PC-3 (cell line): ENCODE measurements around the gene NKX6-2. TPM values are rescaled to one million over a fixed set of nuclear protein-coding genes. Genes with fewer than 3 reads are reported as not detected.

Experiments
- ATAC-seq: fragments of 200-7000 bp; cut with Tn5 transposase; 2 replicates; pipeline ENCODE4 v1.9.1; 2020; ENCODE audit warnings: mild to moderate bottlenecking, moderate library complexity
- BruUV-seq: library from RNA; stranded (reverse); fragments of 400-500 nt; replicated peaks from 2 replicates; lab custom pipeline; 2021; lab: Mats Ljungman, UMichigan
- CTCF ChIA-PET: fragments of 300-600 bp; sonication (Branson Sonifier 250); formaldehyde crosslinking; loops from one replicate; lab custom pipeline; 2022; ENCODE audit warnings: antibody characterized with exemption; lab: Charles Lee
- POLR2A ChIA-PET: fragments of 300-600 bp; sonication (Branson Sonifier 250); formaldehyde crosslinking; loops from one replicate; lab custom pipeline; 2022; ENCODE audit warnings: antibody characterized with exemption; ENCODE audit not compliant: unreplicated experiment; lab: Charles Lee
- DNase-seq: peaks from one replicate; pipeline ENCODE4 v3.0.0-alpha.2; 2015
- H2AFZ ChIP-seq: fragments of 300-600 bp; sonication (generic); 2 replicates; pipeline ENCODE4 v1.6.0; 2016; ENCODE audit warnings: antibody characterized with exemption, low read length
- H3F3A ChIP-seq: fragments of 300-600 bp; sonication (generic); one replicate; pipeline ENCODE4 v1.6.0; 2017; ENCODE audit warnings: antibody characterized with exemption, low read length, control low read depth, mild to moderate bottlenecking; ENCODE audit not compliant: unreplicated experiment
- H3K27ac ChIP-seq: fragments of 300-600 bp; sonication (generic); 2 replicates; pipeline ENCODE4 v1.5.1; 2016; ENCODE audit warnings: mild to moderate bottlenecking, low read length
- H3K27me3 ChIP-seq: fragments of 300-600 bp; sonication (generic); 2 replicates; pipeline ENCODE4 v1.6.1; 2016; ENCODE audit warnings: low read length, mixed read lengths
- H3K36me3 ChIP-seq: fragments of 300-600 bp; sonication (generic); 2 replicates; pipeline ENCODE4 v1.6.1; 2016; ENCODE audit warnings: low read depth, mixed run types, low read length, mixed read lengths
- H3K4me1 ChIP-seq: fragments of 300-600 bp; sonication (generic); 2 replicates; pipeline ENCODE4 v1.5.1; 2016; ENCODE audit warnings: low read length; ENCODE audit not compliant: insufficient read depth
- H3K4me2 ChIP-seq: fragments of 300-600 bp; sonication (generic); 2 replicates; pipeline ENCODE4 v1.6.0; 2016; ENCODE audit warnings: low read length
- H3K4me3 ChIP-seq: fragments of 300-600 bp; sonication (generic); 2 replicates; pipeline ENCODE4 v1.5.1; 2016; ENCODE audit warnings: mild to moderate bottlenecking, low read length, mixed read lengths
- H3K79me2 ChIP-seq: fragments of 300-600 bp; sonication (generic); 2 replicates; pipeline ENCODE4 v1.6.1; 2017; ENCODE audit warnings: low read length, mixed read lengths
- H3K9ac ChIP-seq: fragments of 300-600 bp; sonication (generic); 2 replicates; pipeline ENCODE4 v1.6.0; 2016; ENCODE audit warnings: mild to moderate bottlenecking, low read length
- H3K9me2 ChIP-seq: fragments of 300-600 bp; sonication (generic); replicated peaks from 2 replicates; pipeline ENCODE4 v1.6.1; 2016; ENCODE audit warnings: mixed run types, low read length, mixed read lengths
- H3K9me3 ChIP-seq: fragments of 300-600 bp; sonication (generic); 2 replicates; pipeline ENCODE4 v1.6.1; 2016; ENCODE audit warnings: low read length, mixed read lengths
- H4K20me1 ChIP-seq: fragments of 300-600 bp; sonication (generic); 2 replicates; pipeline ENCODE4 v1.6.1; 2016; ENCODE audit warnings: low read length, mixed read lengths
- CTCF ChIP-seq: fragments of 300-600 bp; sonication (generic); conservative IDR thresholded peaks from 2 replicates; pipeline ENCODE4 v1.5.1; 2017; ENCODE audit warnings: antibody characterized with exemption, low read depth, mild to moderate bottlenecking, low read length
- EZH2 ChIP-seq: fragments of 300-600 bp; sonication (generic); IDR thresholded peaks from one replicate; pipeline ENCODE4 v1.6.1; 2017; ENCODE audit warnings: antibody characterized with exemption, mild to moderate bottlenecking, low read length; ENCODE audit not compliant: unreplicated experiment
- EZH2phosphoT487 ChIP-seq: fragments of 300-600 bp; sonication (generic); IDR thresholded peaks from 2 replicates; pipeline ENCODE4 v1.6.1; 2018; ENCODE audit warnings: mild to moderate bottlenecking, antibody characterized with exemption, low read length, borderline replicate concordance
- intact Hi-C: fragments of 100-400 bp; cut with micrococcal nuclease; formaldehyde crosslinking; loops from 2 replicates; pipeline ENCODE4 v1.9.0; 2023
- total RNA-seq: library from RNA; depleted of rRNA; stranded (reverse); fragments of >200 nt; gene quantifications from 2 replicates; pipeline ENCODE4 v1.2.3, GENCODE V29; 2014

Gene NKX6-2
- total RNA-seq, 1 experiment from 2014 or later, result not detected

- Histone ChIP-seq H3K27me3 (peaks cover 50% of the 10 kb centered on the region), H3K4me1 (peaks cover 5% of the 10 kb centered on the region; the same call in 1 of the 2 replicates), H3F3A (no peaks in the 10 kb centered on the region), H3K4me2 (no peak overlapping the region), H3K36me3 (no peaks in the 10 kb centered on the region), H3K9ac (no peak overlapping the region), H4K20me1 (no peaks in the 10 kb centered on the region), H3K9me2 (no peaks in the 10 kb centered on the region), H3K9me3 (no peaks in the 10 kb centered on the region), H3K79me2 (no peaks in the 10 kb centered on the region), H3K4me3 (no peak overlapping the region), H3K27ac (no peak overlapping the region), H2AFZ (no peak overlapping the region)
- CTCF ChIA-PET, result no interaction called here
- DNase-seq (no peak), ATAC-seq (no peak)
- no TSS peak for BruUV-seq
- intact Hi-C loops, result loop anchor here (10.0 kb wide), 1 partner anchor 290 kb away; no protein-coding TSS in a partner anchor
- TF ChIP-seq CTCF (no peak), EZH2phosphoT487 (no peak), EZH2 (no peak)
- POLR2A ChIA-PET, result no interaction called here
Observed at GRCh38 chr10:132834311-132834761, 48.4 kb upstream of the NKX6-2 start.

- no peak for ATAC-seq
Observed at GRCh38 chr10:132833421-132834111, 47.6 kb upstream of the NKX6-2 start.

More at GRCh38 chr10:132833421-132834111, 47.6 kb upstream of the NKX6-2 start:
- Histone ChIP-seq H2AFZ (no peak overlapping the region), H3K9ac (no peak overlapping the region), H3K27me3 (peaks cover 53% of the 10 kb centered on the region), H3K4me3 (no peak overlapping the region), H3K9me3 (no peaks in the 10 kb centered on the region), H3F3A (no peaks in the 10 kb centered on the region), H4K20me1 (no peaks in the 10 kb centered on the region), H3K9me2 (no peaks in the 10 kb centered on the region), H3K4me1 (peaks cover 5% of the 10 kb centered on the region; the same call in 1 of the 2 replicates), H3K36me3 (no peaks in the 10 kb centered on the region), H3K79me2 (no peaks in the 10 kb centered on the region), H3K27ac (no peak overlapping the region), H3K4me2 (no peak overlapping the region)
- CTCF ChIA-PET, result no interaction called here
- BruUV-seq, result no TSS peak
- TF ChIP-seq EZH2phosphoT487 (no peak), CTCF (no peak), EZH2 (no peak)
- no peak for DNase-seq
- POLR2A ChIA-PET, result no interaction called here
- intact Hi-C loops, result loop anchor here (10.0 kb wide), 1 partner anchor 291 kb away; no protein-coding TSS in a partner anchor
